SW 1271 (cell line): ENCODE measurements around the gene FXYD1.
"Not testable (repeated sequence)": the region's sequence is repeated elsewhere in the genome, so short reads cannot be mapped to it uniquely, and the experiment has no call there.

ENCODE experiments used
- DNase-seq, 2 experiments: peaks; one replicate each; lab custom pipeline; 2025; lab: John Stamatoyannopoulos, UW

The FXYD1 gene

GRCh38 chr19:35143231-35143715 lies 4.6 kb downstream of the FXYD1 start, which contains the start of gene FXYD7:
Gene FXYD7, plus strand, starts transcription at chr19:35143255. Its CDS starts 79 bp downstream, at chr19:35143334.
- DNase-seq, result no peak

- DNase-seq, result no peak
Measured at GRCh38 chr19:35143818-35144217, 5.2 kb downstream of the FXYD1 start.

DNA sequence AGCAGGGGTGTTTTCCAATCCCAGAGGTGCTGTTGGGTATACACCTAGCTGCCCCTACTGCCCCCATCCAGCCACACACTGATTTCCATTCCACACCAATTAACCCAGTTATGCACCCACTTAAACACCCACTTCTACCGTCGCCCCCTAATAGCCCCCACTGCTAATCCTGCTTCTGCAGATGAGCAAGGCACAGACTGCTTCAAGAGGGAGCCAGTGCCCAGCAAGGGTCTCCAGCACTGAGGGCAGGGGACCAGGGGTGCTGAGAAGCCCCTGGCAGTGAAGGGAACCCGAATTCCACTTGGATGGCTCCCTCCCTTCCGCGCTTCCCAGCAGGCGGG lies 5.6 kb downstream of the FXYD1 start:
- no peak for DNase-seq

GRCh38 chr19:35144600-35145436 lies 6.2 kb downstream of the FXYD1 start:
- DNase-seq, result peak; percentile 32 to 50

- no peak for DNase-seq
Measured at GRCh38 chr19:35146746-35147459, 8.3 kb downstream of the FXYD1 start.

GRCh38 chr19:35149463-35149862 lies 10.8 kb downstream of the FXYD1 start:
- no peak for DNase-seq

GRCh38 chr19:35150445-35150844 lies 11.8 kb downstream of the FXYD1 start:
- DNase-seq, result no peak

GRCh38 chr19:35151273-35152065 lies 12.8 kb downstream of the FXYD1 start:
- DNase-seq, result no peak

DNA sequence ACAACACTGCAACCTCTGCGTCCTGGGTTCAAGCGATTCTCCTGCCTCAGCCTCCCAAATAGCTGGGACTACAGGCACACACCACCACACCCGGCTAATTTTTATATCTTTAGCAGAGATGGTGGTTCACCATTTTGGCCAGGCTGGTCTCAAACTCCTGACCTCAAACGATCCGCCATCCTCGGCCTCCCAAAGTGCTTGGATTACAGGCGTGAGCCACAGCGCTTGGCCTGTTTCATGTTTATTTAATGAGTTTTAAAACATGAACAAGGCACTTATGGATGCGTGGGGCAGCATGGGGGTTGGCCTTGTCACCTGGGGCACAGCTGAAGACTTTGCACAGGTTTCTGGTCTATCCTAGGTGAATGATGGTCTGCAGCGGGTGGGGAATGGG lies 14.5 kb downstream of the FXYD1 start:
- not testable (repeated sequence) for DNase-seq

- peak in 1 of 2 experiments; percentile 35 for DNase-seq
Measured at GRCh38 chr19:35153701-35154524, 15.3 kb downstream of the FXYD1 start.

- DNase-seq, result peak in 1 of 2 experiments; percentile 47
Measured at GRCh38 chr19:35154525-35155406, 16.1 kb downstream of the FXYD1 start, which contains the start of gene FXYD5. Gene FXYD5, plus strand, starts transcription at chr19:35154735. Its CDS starts 816 bp downstream, at chr19:35155551.

DNA sequence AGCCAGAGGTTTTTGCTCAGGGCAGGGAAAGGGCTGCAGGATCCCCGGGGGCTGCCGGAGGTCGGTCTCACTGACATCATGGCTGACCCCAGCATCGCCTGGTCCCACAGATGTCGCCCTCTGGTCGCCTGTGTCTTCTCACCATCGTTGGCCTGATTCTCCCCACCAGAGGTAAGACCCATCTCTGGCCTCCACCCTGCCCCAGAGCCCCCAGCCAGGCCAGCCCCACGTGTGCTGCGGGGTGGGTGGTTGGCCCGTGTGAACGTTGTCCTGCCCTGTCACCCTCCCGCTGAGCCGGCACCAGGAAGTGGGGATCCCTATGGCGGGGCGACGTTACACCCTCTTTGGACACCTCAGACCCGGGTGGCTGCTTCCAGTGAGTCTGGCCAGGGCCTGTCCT lies 16.8 kb downstream of the FXYD1 start:
- no peak for DNase-seq

DNA sequence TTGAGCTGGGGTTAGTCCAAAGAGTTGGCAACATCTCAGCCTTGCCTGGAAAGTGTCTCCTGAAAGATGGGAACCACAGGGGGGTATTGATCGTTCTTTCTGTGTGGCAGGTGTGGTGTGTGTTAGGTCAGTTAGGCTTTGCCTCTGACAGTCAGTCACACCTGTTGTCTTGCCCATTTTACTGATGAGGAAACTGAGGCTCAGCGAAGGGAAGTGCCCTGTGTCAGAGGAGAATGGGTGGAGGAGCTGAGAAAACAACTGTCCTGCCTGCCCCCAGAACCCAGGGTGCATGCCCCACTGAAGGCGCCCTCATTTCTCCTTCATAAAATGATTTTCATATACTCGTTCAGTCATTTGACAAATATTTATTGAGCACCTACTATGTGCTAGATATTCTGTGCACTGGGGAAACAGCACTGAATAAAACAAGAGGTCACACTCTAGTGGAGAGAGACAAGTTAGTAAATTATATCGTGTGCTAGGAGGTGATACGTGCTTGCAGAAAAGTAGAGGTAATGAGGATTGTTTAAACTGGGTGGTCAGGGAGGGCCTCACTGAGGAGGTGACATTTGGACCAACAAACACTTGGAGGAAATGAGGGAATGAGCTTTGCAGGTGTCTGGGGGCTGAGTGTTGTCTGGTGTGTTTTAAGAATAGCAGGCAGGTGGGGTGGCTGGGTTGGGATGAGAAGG lies 17.5 kb downstream of the FXYD1 start:
- no peak for DNase-seq

DNA sequence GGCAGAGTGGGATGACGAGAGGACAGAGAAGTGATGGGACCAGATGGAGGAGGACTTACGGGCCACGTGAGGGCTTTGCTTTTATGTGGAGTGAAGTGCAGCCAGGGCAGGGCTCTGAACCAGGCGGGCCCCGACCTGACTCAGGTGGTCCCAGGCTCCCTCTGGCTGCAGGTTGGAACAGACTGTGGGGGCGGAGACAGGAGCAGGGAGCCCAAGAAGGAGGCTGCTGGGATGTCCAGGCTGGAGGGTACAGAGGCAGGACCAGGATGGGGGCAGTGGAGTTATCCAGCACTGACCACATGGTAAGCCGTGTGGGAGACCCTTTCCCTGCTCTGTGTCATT lies 18.0 kb downstream of the FXYD1 start:
- DNase-seq, result no peak

DNA sequence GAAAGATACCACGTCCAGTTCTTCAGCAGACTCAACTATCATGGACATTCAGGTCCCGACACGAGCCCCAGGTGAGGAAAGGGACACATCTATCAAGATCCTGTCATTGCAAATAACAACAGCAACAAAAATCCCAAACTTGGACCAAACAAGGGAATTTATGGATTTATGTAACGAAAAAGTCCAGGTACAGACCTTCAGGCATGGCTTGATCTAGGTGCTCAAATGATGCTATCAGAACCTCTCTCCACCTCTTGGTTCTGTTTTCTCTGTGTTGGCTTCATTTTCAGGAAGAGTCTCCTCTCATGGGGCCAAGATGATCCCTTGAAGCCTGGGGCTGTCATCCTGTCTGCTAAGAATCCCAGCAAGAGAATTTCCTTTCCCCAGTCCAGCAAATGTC lies 18.8 kb downstream of the FXYD1 start:
- DNase-seq, result no peak

GRCh38 chr19:35159606-35160005 lies 21.0 kb downstream of the FXYD1 start:
- DNase-seq, result no peak

- no peak for DNase-seq
Measured at GRCh38 chr19:35160629-35161433, 22.2 kb downstream of the FXYD1 start.

DNA sequence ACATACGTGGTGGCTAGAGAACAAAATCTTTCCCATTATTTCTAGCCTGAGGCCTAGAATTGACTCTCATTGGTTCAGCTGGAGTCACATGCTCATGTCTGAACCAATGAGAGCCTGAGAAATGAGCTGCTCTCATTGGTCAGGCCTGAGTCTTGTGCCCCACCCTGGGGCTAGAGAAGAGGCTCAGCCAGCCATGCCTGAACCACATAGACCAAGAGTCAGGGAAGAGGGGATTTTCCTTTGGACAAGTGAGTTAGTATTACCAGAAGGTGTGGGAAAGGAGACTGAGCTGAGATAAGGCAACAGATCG lies 22.8 kb downstream of the FXYD1 start:
- peak in 1 of 2 experiments; percentile 20 for DNase-seq
